Stimulated activated CD8-positive, alpha-beta memory T cell treated with anti-CD3 and anti-CD28 coated beads, Interleukin-7, amount 100 ng/mL, for 1 hour (primary cell): ENCODE data around the gene DTNBP1.

ENCODE experiments used
- DNase-seq, 2 donors: peaks; one replicate each; pipeline ENCODE4 v3.0.0-alpha.2; 2020; ENCODE audit warnings: low read depth in 2 of 2

The DTNBP1 gene

GRCh38 chr6:15623276-15624116 lies 39.3 kb downstream of the DTNBP1 start:
- DNase-seq, result no peak

- no peak for DNase-seq
Observed at GRCh38 chr6:15622045-15622740, 40.6 kb downstream of the DTNBP1 start.

GRCh38 chr6:15621203-15622044 lies 41.4 kb downstream of the DTNBP1 start:
- no peak for DNase-seq

GRCh38 chr6:15620611-15621010 lies 42.2 kb downstream of the DTNBP1 start:
- no peak for DNase-seq

- DNase-seq, result no peak
Observed at GRCh38 chr6:15619330-15619729, 43.5 kb downstream of the DTNBP1 start.

GRCh38 chr6:15618685-15619084 lies 44.1 kb downstream of the DTNBP1 start:
- no peak for DNase-seq

- DNase-seq, result no peak
Observed at GRCh38 chr6:15616261-15616660, 46.6 kb downstream of the DTNBP1 start.

- DNase-seq, result no peak
Observed at GRCh38 chr6:15615802-15616201, 47.0 kb downstream of the DTNBP1 start.

GRCh38 chr6:15614277-15614676 lies 48.6 kb downstream of the DTNBP1 start:
- DNase-seq, result no peak

- no peak for DNase-seq
Observed at GRCh38 chr6:15608396-15608795, 54.4 kb downstream of the DTNBP1 start.

- no peak for DNase-seq
Observed at GRCh38 chr6:15607603-15608002, 55.2 kb downstream of the DTNBP1 start.

GRCh38 chr6:15606347-15606746 lies 56.5 kb downstream of the DTNBP1 start:
- DNase-seq, result no peak

- no peak for DNase-seq
Observed at GRCh38 chr6:15604843-15605242, 58.0 kb downstream of the DTNBP1 start.

- no peak for DNase-seq
Observed at GRCh38 chr6:15602154-15602553, 60.7 kb downstream of the DTNBP1 start.

- no peak for DNase-seq
Observed at GRCh38 chr6:15598273-15598798, 64.5 kb downstream of the DTNBP1 start.

GRCh38 chr6:15596186-15596896 lies 66.5 kb downstream of the DTNBP1 start:
- no peak for DNase-seq

- no peak for DNase-seq
Observed at GRCh38 chr6:15595461-15596173, 67.2 kb downstream of the DTNBP1 start.

GRCh38 chr6:15594512-15595259 lies 68.1 kb downstream of the DTNBP1 start:
- DNase-seq, result no peak

GRCh38 chr6:15593798-15594197 lies 69.0 kb downstream of the DTNBP1 start:
- DNase-seq, result no peak

- DNase-seq, result no peak
Observed at GRCh38 chr6:15592610-15593009, 70.2 kb downstream of the DTNBP1 start.
